GM18951 (cell line): ENCODE data around the gene PHOSPHO2.

ENCODE experiments used
- POLR2A ChIP-seq: IDR thresholded peaks from 4 replicates; pipeline ENCODE4 v1.6.1; 2011; ENCODE audit warnings: mild to moderate bottlenecking; ENCODE audit not compliant: insufficient read length, insufficient read depth; ENCODE audit errors: extremely low read depth
- in situ Hi-C: fragments of 300-500 bp; cut with MboI; formaldehyde crosslinking; loops from one replicate; pipeline ENCODE4 v1.12.0; 2022; ENCODE audit warnings: low sequenced_read_pairs, mixed read lengths, inconsistent platforms; ENCODE audit not compliant: unreplicated experiment

The PHOSPHO2 gene

GRCh38 chr2:169738566-169739229 lies 44.4 kb downstream of the PHOSPHO2 start:
- in situ Hi-C loops: no loop called here
- no peak for TF ChIP-seq POLR2A

- TF ChIP-seq POLR2A: no peak
- in situ Hi-C loops: no loop called here
Observed at GRCh38 chr2:169739351-169739750, 45.1 kb downstream of the PHOSPHO2 start.

- no peak for TF ChIP-seq POLR2A
- in situ Hi-C loops: no loop called here
Observed at GRCh38 chr2:169743549-169743948, 49.3 kb downstream of the PHOSPHO2 start.

- in situ Hi-C loops: no loop called here
- no peak for TF ChIP-seq POLR2A
Observed at GRCh38 chr2:169746240-169746639, 52.0 kb downstream of the PHOSPHO2 start.

- in situ Hi-C loops: no loop called here
- TF ChIP-seq POLR2A: no peak
Observed at GRCh38 chr2:169748319-169748718, 54.0 kb downstream of the PHOSPHO2 start.
